RWPE1 (cell line): Measurements from ENCODE around the gene ANKZF1.
A peak's percentile ranks its signal among the peaks of the same experiment; 100 is the strongest.

ENCODE experiments used
- CTCF ChIA-PET: fragments of 350-600 bp; sonication (Branson Sonifier 250); formaldehyde crosslinking; extraction: SDS; loops from one replicate; lab custom pipeline; 2021; lab: Yijun Ruan, JAX
- POLR2A ChIA-PET: fragments of 400-600 bp; formaldehyde crosslinking; extraction: SDS; loops from one replicate; lab custom pipeline; 2020; ENCODE audit warnings: antibody characterized with exemption; ENCODE audit not compliant: low non-redundant PET; lab: Yijun Ruan, JAX
- DNase-seq: peaks from one replicate; pipeline ENCODE4 v3.0.0; 2012; ENCODE audit warnings: low spot score
- H3K27ac ChIP-seq: fragments of 450-650 bp; 2 replicates; pipeline ENCODE4 v1.5.1; 2017
- TF ChIP-seq, protein P1 (sequence below): fragments of 450-650 bp; conservative IDR thresholded peaks from 2 replicates; pipeline ENCODE4 v1.5.1; 2017; ENCODE audit warnings: low read depth, mild to moderate bottlenecking

The ANKZF1 gene

DNA sequence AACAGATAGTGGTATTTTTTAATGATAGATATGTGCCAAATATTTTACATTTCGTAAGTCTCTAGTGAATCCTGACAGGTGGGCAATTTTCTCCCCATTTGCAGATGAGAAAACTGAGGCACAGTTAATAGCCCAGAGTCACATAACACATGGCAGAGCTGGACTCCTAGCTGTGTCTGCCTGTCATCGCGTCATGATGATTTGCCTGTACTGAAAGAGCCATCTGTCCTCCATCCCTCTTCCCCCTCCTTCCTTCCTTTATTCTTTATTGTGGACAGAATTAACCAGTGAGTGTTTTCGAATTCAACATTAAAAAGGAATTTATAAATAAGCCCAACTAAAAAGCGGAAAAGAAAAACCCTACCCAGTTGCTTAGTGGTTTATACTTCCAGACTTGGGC, 52.8 kb downstream of the ANKZF1 start:
- POLR2A ChIA-PET: no interaction called here
- TF ChIP-seq, protein P1, sequence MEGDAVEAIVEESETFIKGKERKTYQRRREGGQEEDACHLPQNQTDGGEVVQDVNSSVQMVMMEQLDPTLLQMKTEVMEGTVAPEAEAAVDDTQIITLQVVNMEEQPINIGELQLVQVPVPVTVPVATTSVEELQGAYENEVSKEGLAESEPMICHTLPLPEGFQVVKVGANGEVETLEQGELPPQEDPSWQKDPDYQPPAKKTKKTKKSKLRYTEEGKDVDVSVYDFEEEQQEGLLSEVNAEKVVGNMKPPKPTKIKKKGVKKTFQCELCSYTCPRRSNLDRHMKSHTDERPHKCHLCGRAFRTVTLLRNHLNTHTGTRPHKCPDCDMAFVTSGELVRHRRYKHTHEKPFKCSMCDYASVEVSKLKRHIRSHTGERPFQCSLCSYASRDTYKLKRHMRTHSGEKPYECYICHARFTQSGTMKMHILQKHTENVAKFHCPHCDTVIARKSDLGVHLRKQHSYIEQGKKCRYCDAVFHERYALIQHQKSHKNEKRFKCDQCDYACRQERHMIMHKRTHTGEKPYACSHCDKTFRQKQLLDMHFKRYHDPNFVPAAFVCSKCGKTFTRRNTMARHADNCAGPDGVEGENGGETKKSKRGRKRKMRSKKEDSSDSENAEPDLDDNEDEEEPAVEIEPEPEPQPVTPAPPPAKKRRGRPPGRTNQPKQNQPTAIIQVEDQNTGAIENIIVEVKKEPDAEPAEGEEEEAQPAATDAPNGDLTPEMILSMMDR: no peak
- CTCF ChIA-PET: interaction anchor here (6.4 kb wide), 1 partner anchor 12 kb away, joined by 62 read pairs; no protein-coding TSS in a partner anchor
- DNase-seq: no peak
- peak overlapping the region; percentile 98; the same call in 1 of the 2 replicates for H3K27ac ChIP-seq

DNA sequence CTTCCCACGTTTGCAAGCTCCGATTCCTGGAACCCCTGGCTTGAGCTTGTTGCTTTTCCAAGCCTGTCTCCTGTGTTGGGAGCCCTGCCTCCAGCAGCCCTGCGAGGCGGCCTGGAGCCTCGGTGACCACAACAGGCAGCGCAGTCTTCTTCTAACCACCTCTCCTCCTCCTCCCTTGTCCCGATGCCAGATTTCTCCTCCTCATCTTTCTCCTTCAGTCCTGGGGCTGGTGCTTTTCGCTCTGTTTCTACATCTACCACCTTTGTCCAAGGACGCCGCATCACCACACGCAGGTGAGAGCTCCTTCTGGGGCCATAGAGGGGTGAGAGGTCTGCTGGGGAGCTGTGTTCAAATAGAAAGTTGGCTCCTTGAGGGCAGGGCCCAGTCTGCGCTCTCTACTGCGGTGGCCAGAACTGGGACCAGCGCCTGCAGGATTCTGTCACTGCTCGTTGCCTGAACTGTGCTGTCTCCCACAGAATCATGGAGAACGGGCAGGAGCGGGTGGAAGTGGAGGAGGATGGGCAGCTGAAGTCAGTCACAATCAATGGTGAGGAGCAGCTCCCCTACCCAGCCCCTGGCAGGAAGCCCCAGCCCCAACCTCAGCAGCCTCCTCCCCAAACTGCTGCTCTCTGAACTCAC, 53.5 kb downstream of the ANKZF1 start:
- TF ChIP-seq, protein P1: no peak
- DNase-seq: no peak
- POLR2A ChIA-PET: no interaction called here
- peak overlapping the region; percentile 98 for H3K27ac ChIP-seq
- CTCF ChIA-PET: interaction anchor here (6.4 kb wide), 1 partner anchor 11 kb away, joined by 62 read pairs; no protein-coding TSS in a partner anchor

DNA sequence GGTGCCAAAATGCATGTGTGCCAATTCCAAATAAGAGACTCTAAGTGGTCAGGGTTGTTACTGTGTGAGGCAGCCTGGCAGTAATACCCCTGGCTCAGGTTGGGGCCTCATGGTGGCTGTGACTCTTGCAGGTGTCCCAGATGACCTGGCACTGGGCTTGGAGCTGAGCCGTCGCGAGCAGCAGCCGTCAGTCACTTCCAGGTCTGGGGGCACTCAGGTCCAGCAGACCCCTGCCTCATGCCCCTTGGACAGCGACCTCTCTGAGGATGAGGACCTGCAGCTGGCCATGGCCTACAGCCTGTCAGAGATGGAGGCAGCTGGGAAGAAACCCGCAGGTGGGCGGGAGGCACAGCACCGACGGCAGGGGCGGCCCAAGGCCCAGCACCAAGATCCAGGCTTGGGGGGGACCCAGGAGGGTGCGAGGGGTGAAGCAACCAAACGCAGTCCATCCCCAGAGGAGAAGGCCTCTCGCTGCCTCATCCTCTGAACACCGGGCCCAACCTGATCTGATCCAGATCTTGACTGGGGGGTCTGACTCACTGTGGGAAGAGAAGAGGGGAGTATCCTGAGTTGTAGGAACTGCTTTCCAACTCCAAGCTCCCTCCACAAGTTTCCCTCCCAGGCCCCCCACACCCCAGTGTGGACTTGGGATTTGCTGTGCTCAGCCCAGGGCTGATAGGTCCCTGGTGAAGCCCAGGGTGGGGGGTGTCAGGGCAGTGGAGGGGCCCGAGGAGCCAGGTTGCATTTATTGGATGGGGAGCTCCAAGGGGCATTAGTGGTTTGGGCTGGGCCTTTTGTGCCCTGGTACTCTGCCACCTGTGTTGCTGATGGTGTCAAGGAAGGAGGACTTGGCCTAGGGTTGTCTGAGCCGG, 55.1 kb downstream of the ANKZF1 start:
- ChIA-PET CTCF (interaction anchor here (3.6 kb wide), 1 partner anchor 10 kb away, joined by 37 read pairs; no protein-coding TSS in a partner anchor), POLR2A (interaction anchor here (1.5 kb wide), 1 partner anchor 35 kb away, joined by 3 read pairs; no protein-coding TSS in a partner anchor)
- TF ChIP-seq, protein P1: no peak
- DNase-seq: no peak
- peak overlapping the region; percentile 98 for H3K27ac ChIP-seq

DNA sequence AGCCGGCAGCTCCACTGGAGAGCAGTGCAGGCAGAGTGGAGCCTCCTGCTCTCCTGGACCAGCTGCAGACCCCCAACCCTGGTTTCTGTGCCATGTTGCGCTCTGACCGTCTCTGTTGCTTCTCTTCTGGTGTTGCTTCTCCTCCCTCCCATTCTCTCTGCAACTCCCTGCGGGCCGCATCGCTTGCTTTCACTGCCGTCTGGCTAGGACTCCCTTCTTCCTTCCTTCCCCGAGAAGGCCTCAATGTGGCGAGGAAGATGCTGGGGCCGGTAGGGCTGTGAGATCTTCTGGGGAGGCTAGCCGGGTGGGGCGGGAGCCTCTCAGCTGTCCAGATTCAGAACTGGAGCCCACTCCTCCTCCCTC, 55.7 kb downstream of the ANKZF1 start:
- ChIA-PET POLR2A (interaction anchor here (1.5 to 1.9 kb wide), 2 partner anchors 11 to 36 kb away, joined by 3 to 6 read pairs; no protein-coding TSS in a partner anchor), CTCF (interaction anchor here (1.3 to 3.6 kb wide), 3 partner anchors 8 to 114 kb away, joined by 3 to 37 read pairs (median 5); no protein-coding TSS in a partner anchor)
- H3K27ac ChIP-seq: peak overlapping the region; percentile 98
- DNase-seq: no peak
- TF ChIP-seq, protein P1: no peak

DNA sequence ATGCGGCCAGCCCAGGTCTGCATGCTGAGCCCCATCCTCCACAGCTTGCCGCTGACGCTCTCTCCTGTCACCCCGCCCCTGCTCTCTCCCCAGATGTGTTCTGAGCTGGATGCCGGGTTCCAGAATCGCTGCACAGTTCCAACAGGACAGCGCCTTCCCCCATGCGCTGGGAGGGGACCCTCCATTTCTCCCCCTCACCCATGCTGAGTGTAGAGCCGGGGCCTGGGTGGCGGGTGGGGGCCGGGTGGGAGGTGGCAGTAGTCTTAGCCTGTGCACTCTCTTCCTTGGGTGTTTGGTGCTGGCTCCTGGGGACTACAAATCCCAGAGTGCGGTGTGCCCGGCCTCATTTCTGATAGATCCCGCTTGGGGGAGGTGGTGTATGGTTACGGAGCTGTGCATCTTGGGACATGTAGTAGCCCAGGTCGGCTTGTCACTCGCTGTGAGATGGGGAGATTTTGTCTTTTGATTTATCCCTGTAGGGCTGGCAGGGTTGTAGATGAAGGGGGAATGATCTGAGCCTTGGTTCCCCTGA, 56.4 kb downstream of the ANKZF1 start:
- ChIA-PET POLR2A (interaction anchor here (0.6 to 1.9 kb wide), 3 partner anchors 12 to 193 kb away, joined by 3 to 6 read pairs (median 3); no protein-coding TSS in a partner anchor), CTCF (interaction anchor here (0.6 to 3.6 kb wide), 5 partner anchors 9 to 115 kb away, joined by 3 to 37 read pairs (median 4); partner anchors contain the start of genes GLB1L and STK16)
- TF ChIP-seq, protein P1: no peak
- DNase-seq: peak; percentile 90
- peak overlapping the region; percentile 98 for H3K27ac ChIP-seq
